Esophagus squamous epithelium (tissue), 4 donors: ENCODE data around the gene C22orf15.
A peak's percentile ranks its signal among the peaks of the same experiment; 100 is the strongest.

Experiments
- POLR2A ChIP-seq, 4 donors: fragments of 450-650 bp; IDR thresholded peaks; one replicate each; pipeline ENCODE4 v1.6.1; 2017; ENCODE audit warnings: antibody characterized with exemption in 4 of 4, mild to moderate bottlenecking in 4 of 4, moderate library complexity in 3 of 4
- TF ChIP-seq, protein P1 (sequence below), 6 experiments: fragments of 450-650 bp in 4 of 6; fragments of 200-600 bp in 2 of 6; sonication (generic) in 2 of 6; IDR thresholded peaks; one replicate each; pipeline ENCODE4 v1.5.1; 2016 to 2019; ENCODE audit warnings: antibody characterized with exemption in 6 of 6, mild to moderate bottlenecking in 4 of 6, moderate library complexity in 4 of 6

DNA sequence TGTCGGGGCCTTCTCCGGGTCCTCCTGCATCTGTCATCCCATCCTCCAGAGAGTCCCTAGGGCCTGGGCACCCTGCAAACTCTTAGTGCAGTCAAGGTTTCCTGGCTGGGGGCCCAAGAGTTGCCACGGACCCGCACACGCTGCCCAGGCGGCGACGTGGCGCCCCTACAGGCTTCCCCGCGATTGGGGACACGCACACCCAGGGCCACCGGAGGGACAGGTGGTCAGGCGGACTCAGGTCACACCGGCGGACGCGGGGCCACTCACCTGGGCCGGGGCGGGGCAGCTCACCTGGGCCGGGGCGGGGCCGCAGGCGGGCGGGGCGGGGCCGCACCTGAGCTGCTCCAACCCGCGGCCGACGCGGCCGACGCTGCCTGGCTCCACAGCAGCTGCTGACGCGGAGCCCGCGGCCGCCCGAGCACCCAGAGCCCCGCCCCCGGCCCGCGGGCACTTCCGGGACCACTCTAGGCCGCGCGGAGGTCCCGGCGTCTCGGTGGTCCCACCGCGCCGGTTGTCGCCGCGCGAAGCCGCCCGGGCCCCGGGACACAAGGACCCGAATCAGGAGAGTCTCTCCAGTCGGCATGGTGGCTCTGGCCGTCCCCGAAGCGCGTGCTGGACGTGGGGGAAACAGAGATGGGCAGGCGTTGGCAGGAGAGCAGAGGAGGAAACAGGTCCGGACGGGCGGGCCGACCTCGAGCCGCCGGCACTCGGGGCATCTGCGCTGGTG lies 11.9 kb upstream of the C22orf15 start, which contains the start of gene ZNF70:
- peak in 2 of 4 donors; percentile 58 to 72 for TF ChIP-seq POLR2A (IDR thresholded peaks at IDR 0.05)
- TF ChIP-seq, protein P1, sequence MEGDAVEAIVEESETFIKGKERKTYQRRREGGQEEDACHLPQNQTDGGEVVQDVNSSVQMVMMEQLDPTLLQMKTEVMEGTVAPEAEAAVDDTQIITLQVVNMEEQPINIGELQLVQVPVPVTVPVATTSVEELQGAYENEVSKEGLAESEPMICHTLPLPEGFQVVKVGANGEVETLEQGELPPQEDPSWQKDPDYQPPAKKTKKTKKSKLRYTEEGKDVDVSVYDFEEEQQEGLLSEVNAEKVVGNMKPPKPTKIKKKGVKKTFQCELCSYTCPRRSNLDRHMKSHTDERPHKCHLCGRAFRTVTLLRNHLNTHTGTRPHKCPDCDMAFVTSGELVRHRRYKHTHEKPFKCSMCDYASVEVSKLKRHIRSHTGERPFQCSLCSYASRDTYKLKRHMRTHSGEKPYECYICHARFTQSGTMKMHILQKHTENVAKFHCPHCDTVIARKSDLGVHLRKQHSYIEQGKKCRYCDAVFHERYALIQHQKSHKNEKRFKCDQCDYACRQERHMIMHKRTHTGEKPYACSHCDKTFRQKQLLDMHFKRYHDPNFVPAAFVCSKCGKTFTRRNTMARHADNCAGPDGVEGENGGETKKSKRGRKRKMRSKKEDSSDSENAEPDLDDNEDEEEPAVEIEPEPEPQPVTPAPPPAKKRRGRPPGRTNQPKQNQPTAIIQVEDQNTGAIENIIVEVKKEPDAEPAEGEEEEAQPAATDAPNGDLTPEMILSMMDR (IDR thresholded peaks at IDR 0.05), result peak in 1 of 6 experiments; percentile 2
